ENCODE measurements around the gene RXRG. TPM values are rescaled to one million over a fixed set of nuclear protein-coding genes. Genes with fewer than 3 reads are reported as not detected.

RXRG gene
- total RNA-seq, 1 donor from 2014 or later = not detected

DNA sequence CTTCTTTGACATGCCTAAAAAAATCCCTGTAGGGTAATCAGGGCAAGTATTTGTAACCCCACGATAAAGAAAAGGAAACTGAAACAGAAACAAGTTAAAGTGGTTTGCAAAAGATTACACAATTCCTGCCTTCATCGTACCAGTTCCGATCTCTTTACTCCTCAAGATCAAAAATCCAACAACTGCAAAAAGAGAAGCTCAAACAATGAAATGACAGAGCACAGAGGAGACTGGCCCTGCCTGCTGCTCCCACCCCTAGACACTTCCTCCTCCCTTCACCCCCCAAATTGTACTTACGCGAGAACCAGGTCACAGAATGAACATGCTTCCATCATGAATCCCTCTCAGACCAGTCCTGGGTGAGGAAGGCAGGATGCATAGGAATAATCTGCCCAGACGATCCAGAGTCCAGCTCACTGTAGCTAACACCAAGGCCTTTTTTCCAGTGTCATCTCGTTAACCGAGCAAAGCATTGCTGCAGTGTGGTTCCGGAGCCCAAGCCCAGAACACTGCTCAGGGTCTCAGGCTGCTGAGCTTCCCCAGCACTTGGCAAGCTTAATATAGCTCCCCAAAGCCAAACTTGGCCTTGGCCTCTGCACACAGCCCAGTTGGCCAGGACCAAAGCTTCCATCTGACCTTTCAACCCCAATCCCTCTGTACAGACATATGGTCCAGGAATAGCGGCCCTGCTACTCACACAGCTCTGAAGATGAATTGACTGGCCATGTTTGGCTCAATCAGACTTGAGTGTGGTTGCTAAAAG is 20.3 kb downstream of the RXRG start:
- Mint-ChIP-seq H3K4me1 (ENCODE audit: unreplicated experiment) (no peaks in the 10 kb centered on the region), H3K36me3 (ENCODE audit: unreplicated experiment) (no peaks in the 10 kb centered on the region), H3K27me3 (ENCODE audit: unreplicated experiment) (peaks cover 3% of the 10 kb centered on the region), H3K27ac (ENCODE audit: unreplicated experiment) (no peak overlapping the region), H3K4me3 (ENCODE audit: unreplicated experiment) (no peak overlapping the region), H3K9me3 (ENCODE audit: unreplicated experiment) (no peaks in the 10 kb centered on the region)
- DNase-seq (ENCODE audit: extremely low spot score, unreplicated experiment) = no peak
- TF ChIP-seq, protein P1, sequence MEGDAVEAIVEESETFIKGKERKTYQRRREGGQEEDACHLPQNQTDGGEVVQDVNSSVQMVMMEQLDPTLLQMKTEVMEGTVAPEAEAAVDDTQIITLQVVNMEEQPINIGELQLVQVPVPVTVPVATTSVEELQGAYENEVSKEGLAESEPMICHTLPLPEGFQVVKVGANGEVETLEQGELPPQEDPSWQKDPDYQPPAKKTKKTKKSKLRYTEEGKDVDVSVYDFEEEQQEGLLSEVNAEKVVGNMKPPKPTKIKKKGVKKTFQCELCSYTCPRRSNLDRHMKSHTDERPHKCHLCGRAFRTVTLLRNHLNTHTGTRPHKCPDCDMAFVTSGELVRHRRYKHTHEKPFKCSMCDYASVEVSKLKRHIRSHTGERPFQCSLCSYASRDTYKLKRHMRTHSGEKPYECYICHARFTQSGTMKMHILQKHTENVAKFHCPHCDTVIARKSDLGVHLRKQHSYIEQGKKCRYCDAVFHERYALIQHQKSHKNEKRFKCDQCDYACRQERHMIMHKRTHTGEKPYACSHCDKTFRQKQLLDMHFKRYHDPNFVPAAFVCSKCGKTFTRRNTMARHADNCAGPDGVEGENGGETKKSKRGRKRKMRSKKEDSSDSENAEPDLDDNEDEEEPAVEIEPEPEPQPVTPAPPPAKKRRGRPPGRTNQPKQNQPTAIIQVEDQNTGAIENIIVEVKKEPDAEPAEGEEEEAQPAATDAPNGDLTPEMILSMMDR (IDR thresholded peaks at IDR 0.05) = no peak

DNA sequence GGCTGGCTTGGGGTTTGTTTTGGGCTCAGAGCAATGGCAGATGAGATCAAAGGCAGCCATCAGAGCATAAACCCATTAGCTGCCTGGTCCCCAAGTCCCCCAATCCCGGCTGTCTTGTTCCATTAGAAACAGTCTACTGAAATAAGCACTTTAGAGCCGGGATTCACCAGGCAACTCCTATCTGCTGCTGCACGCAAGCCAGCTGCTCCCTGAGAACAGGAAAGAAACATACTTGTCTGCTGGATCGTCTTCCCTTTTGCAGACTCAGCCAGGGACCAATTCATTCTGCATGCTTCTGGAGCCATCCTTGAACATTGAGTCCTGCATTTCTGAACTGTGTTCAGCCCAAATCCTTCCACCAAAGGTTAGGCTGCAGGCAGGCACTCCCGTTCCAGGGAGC is 21.8 kb downstream of the RXRG start:
- Mint-ChIP-seq H3K36me3 (ENCODE audit: unreplicated experiment) (no peaks in the 10 kb centered on the region), H3K9me3 (ENCODE audit: unreplicated experiment) (no peaks in the 10 kb centered on the region), H3K27me3 (ENCODE audit: unreplicated experiment) (peaks cover 3% of the 10 kb centered on the region), H3K4me1 (ENCODE audit: unreplicated experiment) (no peaks in the 10 kb centered on the region), H3K4me3 (ENCODE audit: unreplicated experiment) (no peak overlapping the region), H3K27ac (ENCODE audit: unreplicated experiment) (no peak overlapping the region)
- TF ChIP-seq, protein P1 (IDR thresholded peaks at IDR 0.05) = no peak
- DNase-seq (ENCODE audit: extremely low spot score, unreplicated experiment) = no peak

DNA sequence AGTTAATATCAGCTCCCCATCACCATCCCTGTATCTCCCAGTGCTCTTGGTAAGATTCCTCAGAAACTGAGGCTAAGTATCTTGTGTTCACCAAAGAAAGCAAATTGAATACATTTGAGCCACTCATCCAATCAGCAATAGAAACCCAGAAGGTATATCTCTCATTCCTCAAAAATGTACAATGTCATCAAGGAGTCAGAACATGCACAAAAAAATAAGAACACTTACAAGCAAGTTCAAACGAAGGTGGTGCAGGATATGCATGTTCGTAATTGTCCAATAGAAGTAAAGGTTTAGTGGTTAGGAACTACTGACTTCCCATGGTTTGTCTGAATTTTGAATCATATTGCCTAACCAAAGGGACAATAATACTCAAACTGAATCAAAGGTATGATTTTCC is 24.3 kb downstream of the RXRG start:
- Mint-ChIP-seq H3K27ac (ENCODE audit: unreplicated experiment) (no peak overlapping the region), H3K27me3 (ENCODE audit: unreplicated experiment) (peaks cover 3% of the 10 kb centered on the region), H3K4me1 (ENCODE audit: unreplicated experiment) (no peaks in the 10 kb centered on the region), H3K36me3 (ENCODE audit: unreplicated experiment) (no peaks in the 10 kb centered on the region), H3K9me3 (ENCODE audit: unreplicated experiment) (no peaks in the 10 kb centered on the region), H3K4me3 (ENCODE audit: unreplicated experiment) (no peak overlapping the region)
- no peak for DNase-seq (ENCODE audit: extremely low spot score, unreplicated experiment)
- TF ChIP-seq, protein P1 (IDR thresholded peaks at IDR 0.05) = no peak

DNA sequence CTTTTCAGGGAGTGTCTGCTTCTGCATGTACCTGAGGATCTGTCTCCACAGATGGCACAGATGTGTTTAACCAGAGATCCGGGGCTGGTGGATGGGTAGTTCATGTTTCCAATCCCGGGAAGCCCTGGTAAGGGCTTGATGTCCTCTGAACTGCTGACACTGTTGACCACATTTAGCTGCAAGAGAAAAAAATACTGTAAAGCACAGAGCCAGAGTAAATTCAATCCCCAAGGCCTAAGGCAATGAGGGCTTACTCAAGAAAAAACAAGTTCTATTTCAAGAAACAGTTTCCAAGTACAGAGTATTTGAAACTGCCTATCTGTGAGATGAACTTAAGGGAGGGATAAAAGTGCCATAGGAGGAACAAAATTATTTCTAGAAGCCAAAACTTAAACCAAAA is 25.1 kb downstream of the RXRG start:
- H3K9me3 Mint-ChIP-seq (ENCODE audit: unreplicated experiment) = no peaks in the 10 kb centered on the region
- no peak overlapping the region for H3K27ac Mint-ChIP-seq (ENCODE audit: unreplicated experiment)
- H3K4me1 Mint-ChIP-seq (ENCODE audit: unreplicated experiment) = no peaks in the 10 kb centered on the region
- H3K4me3 Mint-ChIP-seq (ENCODE audit: unreplicated experiment) = no peak overlapping the region
- H3K27me3 Mint-ChIP-seq (ENCODE audit: unreplicated experiment) = peaks cover 10% of the 10 kb centered on the region
- H3K36me3 Mint-ChIP-seq (ENCODE audit: unreplicated experiment) = no peaks in the 10 kb centered on the region
- no peak for DNase-seq (ENCODE audit: extremely low spot score, unreplicated experiment)
- TF ChIP-seq, protein P1 (IDR thresholded peaks at IDR 0.05) = no peak

DNA sequence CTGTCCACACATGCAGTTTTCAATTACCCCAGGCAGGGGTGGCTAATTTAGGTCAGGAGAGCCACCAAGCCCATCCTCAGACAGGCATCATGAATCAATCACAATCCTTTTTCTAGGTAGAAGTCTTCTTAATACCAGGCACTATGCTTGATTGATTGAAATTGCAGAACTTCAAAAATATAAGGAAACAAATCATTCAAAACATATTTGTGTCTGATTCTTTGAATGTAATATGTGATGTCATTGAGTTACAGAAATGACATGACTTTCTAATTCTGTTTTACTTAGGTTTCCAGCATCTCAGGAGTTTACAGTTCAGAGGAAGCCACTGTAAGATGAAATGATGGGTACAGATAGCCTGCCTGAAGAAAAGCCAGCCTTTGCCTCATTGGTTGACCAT is 26.7 kb downstream of the RXRG start:
- TF ChIP-seq, protein P1 (IDR thresholded peaks at IDR 0.05) = no peak
- Mint-ChIP-seq H3K4me3 (ENCODE audit: unreplicated experiment) (no peak overlapping the region), H3K9me3 (ENCODE audit: unreplicated experiment) (no peaks in the 10 kb centered on the region), H3K4me1 (ENCODE audit: unreplicated experiment) (no peaks in the 10 kb centered on the region), H3K36me3 (ENCODE audit: unreplicated experiment) (no peaks in the 10 kb centered on the region), H3K27me3 (ENCODE audit: unreplicated experiment) (peaks cover 12% of the 10 kb centered on the region), H3K27ac (ENCODE audit: unreplicated experiment) (no peak overlapping the region)
- no peak for DNase-seq (ENCODE audit: extremely low spot score, unreplicated experiment)

All from osteocyte (in vitro differentiated cells).